Stimulated activated CD4-positive, alpha-beta T cell treated with anti-CD3 and anti-CD28 coated beads, Interleukin-2, amount 100 ng/mL, for 48 hours (primary cell): ENCODE results near the gene CAMTA1.

ENCODE experiments used
- DNase-seq, 2 donors: peaks; one replicate each; pipeline ENCODE4 v3.0.0-alpha.2; 2020

CAMTA1 gene

GRCh38 chr1:7174980-7175906 lies 390.0 kb downstream of the CAMTA1 start:
- no peak for DNase-seq

- no peak for DNase-seq
Measured at GRCh38 chr1:7177021-7177420, 391.8 kb downstream of the CAMTA1 start.

GRCh38 chr1:7177438-7178146 lies 392.3 kb downstream of the CAMTA1 start:
- no peak for DNase-seq

- no peak for DNase-seq
Measured at GRCh38 chr1:7178336-7178735, 393.1 kb downstream of the CAMTA1 start.

GRCh38 chr1:7178741-7179140 lies 393.5 kb downstream of the CAMTA1 start:
- no peak for DNase-seq

GRCh38 chr1:7185721-7186120 lies 400.5 kb downstream of the CAMTA1 start:
- DNase-seq, result no peak

GRCh38 chr1:7186382-7187111 lies 401.3 kb downstream of the CAMTA1 start:
- DNase-seq, result no peak

- no peak for DNase-seq
Measured at GRCh38 chr1:7187112-7187493, 401.8 kb downstream of the CAMTA1 start.

- DNase-seq, result no peak
Measured at GRCh38 chr1:7190261-7190660, 405.0 kb downstream of the CAMTA1 start.

GRCh38 chr1:7192453-7192852 lies 407.2 kb downstream of the CAMTA1 start:
- DNase-seq, result no peak

GRCh38 chr1:7196036-7196911 lies 411.0 kb downstream of the CAMTA1 start:
- DNase-seq, result no peak

GRCh38 chr1:7198664-7199063 lies 413.4 kb downstream of the CAMTA1 start:
- no peak for DNase-seq

GRCh38 chr1:7199077-7199779 lies 414.0 kb downstream of the CAMTA1 start:
- no peak for DNase-seq

- peak; percentile 3 to 16 for DNase-seq
Measured at GRCh38 chr1:7207875-7208646, 422.8 kb downstream of the CAMTA1 start.

GRCh38 chr1:7208647-7209180 lies 423.5 kb downstream of the CAMTA1 start:
- DNase-seq, result no peak

- DNase-seq, result no peak
Measured at GRCh38 chr1:7209336-7209735, 424.1 kb downstream of the CAMTA1 start.

GRCh38 chr1:7218210-7218832 lies 433.1 kb downstream of the CAMTA1 start:
- peak in 1 of 2 donors; percentile 11 for DNase-seq

- DNase-seq, result no peak
Measured at GRCh38 chr1:7219031-7219430, 433.8 kb downstream of the CAMTA1 start.

GRCh38 chr1:7220007-7220406 lies 434.8 kb downstream of the CAMTA1 start:
- no peak for DNase-seq

GRCh38 chr1:7220712-7221252 lies 435.5 kb downstream of the CAMTA1 start:
- DNase-seq, result no peak
